Gastroesophageal sphincter (tissue), 4 donors: ENCODE data around the gene RXFP4. TPM values are rescaled to one million over a fixed set of nuclear protein-coding genes. Genes with fewer than 3 reads are reported as not detected.

Experiments
- ATAC-seq: fragments of 150-250 bp; one replicate; pipeline ENCODE4 v1.9.1; 2016; ENCODE audit warnings: mild to moderate bottlenecking, moderate library complexity
- H3K27ac ChIP-seq, 4 donors: fragments of 200-600 bp; sonication (generic) in 3 of 4; 1 replicate in 3 of 4; 2 replicates in 1 of 4; pipeline ENCODE4 v1.5.1; 2016 to 2019
- H3K27me3 ChIP-seq: fragments of 200-600 bp; sonication (generic); one replicate; pipeline ENCODE4 v1.5.1; 2019
- H3K36me3 ChIP-seq, 2 donors: fragments of 200-600 bp; sonication (generic); one replicate each; pipeline ENCODE4 v1.5.1; 2019; ENCODE audit warnings: control low read depth in 1 of 2
- H3K4me1 ChIP-seq, 3 donors: fragments of 200-600 bp; sonication (generic); 1 replicate in 2 of 3; 2 replicates in 1 of 3; pipeline ENCODE4 v1.5.1; 2016 to 2019; ENCODE audit warnings: control low read depth in 2 of 3
- H3K4me3 ChIP-seq, 2 donors: fragments of 200-600 bp; sonication (generic); one replicate each; pipeline ENCODE4 v1.5.1; 2019; ENCODE audit warnings: mild to moderate bottlenecking in 1 of 2, moderate library complexity in 1 of 2
- H3K9me3 ChIP-seq, 3 donors: fragments of 200-600 bp; sonication (generic); one replicate each; pipeline ENCODE4 v1.5.1; 2017 to 2019; ENCODE audit warnings: control low read depth in 2 of 3
- EP300 ChIP-seq: sonication (generic); formaldehyde crosslinking; IDR thresholded peaks from one replicate; pipeline ENCODE4 v1.6.1; 2017; ENCODE audit warnings: antibody characterized with exemption, mild to moderate bottlenecking
- POLR2A ChIP-seq, 2 donors: fragments of 450-650 bp; IDR thresholded peaks; one replicate each; pipeline ENCODE4 v1.6.1; 2017; ENCODE audit warnings: antibody characterized with exemption in 2 of 2, mild to moderate bottlenecking in 2 of 2, moderate library complexity in 1 of 2
- POLR2AphosphoS5 ChIP-seq: sonication (generic); formaldehyde crosslinking; IDR thresholded peaks from one replicate; pipeline ENCODE4 v1.6.1; 2017; ENCODE audit warnings: antibody characterized with exemption
- WGBS, 2 donors: methylation state at CpG; one replicate each; pipeline ENCODE4 v1.1.5; 2018; ENCODE audit warnings: low coverage in 1 of 2; 5-methylcytosine and 5-hydroxymethylcytosine counted together
- total RNA-seq, 4 donors: library from RNA; depleted of rRNA; stranded (reverse); fragments of >200 nt; gene quantifications; one replicate each; pipeline ENCODE4 v1.1.0, GENCODE V29; 2016
- TF ChIP-seq, protein P1 (sequence below), 4 experiments: fragments of 200-600 bp in 2 of 4; fragments of 450-650 bp in 2 of 4; sonication (generic) in 1 of 4; IDR thresholded peaks; one replicate each; pipeline ENCODE4 v1.5.1; 2017 to 2019; ENCODE audit warnings: antibody characterized with exemption in 4 of 4, mild to moderate bottlenecking in 2 of 4, moderate library complexity in 2 of 4

RXFP4 gene
- total RNA-seq, 4 donors from 2014 or later: 0.27 TPM; not detected in 3

DNA sequence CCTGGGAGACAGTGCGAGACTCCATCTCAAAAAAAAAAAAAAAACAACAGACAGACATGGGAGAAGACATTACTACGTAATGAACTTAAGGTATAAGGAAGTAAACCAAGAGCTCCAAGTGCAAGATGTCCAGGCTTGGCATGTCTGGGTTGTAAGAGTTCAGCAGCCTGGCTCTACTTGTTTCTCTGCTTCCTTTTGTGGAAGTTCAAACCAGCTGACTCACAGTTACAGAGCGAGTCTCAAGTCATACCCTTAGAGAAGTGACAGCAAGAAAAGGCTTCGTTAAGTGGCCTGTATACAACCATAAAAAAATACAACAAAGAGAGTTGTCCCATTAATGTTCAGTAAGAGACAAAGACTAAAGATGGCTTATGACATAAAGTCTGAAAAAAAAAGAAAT lies 31.5 kb upstream of the RXFP4 start:
- Histone ChIP-seq H3K27me3 (no peaks in the 10 kb centered on the region), H3K4me3 (peak overlapping the region in 1 of 2 donors; percentile 87), H3K4me1 (peaks cover 3 to 43% (median 5%) of the 10 kb centered on the region in 3 donors), H3K9me3 (no peaks in the 10 kb centered on the region), H3K27ac (peak overlapping the region in 3 of 4 donors; percentile 95 to 98 (median 95)), H3K36me3 (peaks cover 11 to 77% of the 10 kb centered on the region in 2 donors)
- WGBS, 2 donors: 29 to 65% methylated on average over 3 to 4 of the region's 4 CpGs
- ATAC-seq: no peak
- TF ChIP-seq POLR2A (IDR thresholded peaks at IDR 0.05) (no peak), POLR2AphosphoS5 (no peak), EP300 (no peak)
- TF ChIP-seq, protein P1, sequence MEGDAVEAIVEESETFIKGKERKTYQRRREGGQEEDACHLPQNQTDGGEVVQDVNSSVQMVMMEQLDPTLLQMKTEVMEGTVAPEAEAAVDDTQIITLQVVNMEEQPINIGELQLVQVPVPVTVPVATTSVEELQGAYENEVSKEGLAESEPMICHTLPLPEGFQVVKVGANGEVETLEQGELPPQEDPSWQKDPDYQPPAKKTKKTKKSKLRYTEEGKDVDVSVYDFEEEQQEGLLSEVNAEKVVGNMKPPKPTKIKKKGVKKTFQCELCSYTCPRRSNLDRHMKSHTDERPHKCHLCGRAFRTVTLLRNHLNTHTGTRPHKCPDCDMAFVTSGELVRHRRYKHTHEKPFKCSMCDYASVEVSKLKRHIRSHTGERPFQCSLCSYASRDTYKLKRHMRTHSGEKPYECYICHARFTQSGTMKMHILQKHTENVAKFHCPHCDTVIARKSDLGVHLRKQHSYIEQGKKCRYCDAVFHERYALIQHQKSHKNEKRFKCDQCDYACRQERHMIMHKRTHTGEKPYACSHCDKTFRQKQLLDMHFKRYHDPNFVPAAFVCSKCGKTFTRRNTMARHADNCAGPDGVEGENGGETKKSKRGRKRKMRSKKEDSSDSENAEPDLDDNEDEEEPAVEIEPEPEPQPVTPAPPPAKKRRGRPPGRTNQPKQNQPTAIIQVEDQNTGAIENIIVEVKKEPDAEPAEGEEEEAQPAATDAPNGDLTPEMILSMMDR (IDR thresholded peaks at IDR 0.05): no peak

DNA sequence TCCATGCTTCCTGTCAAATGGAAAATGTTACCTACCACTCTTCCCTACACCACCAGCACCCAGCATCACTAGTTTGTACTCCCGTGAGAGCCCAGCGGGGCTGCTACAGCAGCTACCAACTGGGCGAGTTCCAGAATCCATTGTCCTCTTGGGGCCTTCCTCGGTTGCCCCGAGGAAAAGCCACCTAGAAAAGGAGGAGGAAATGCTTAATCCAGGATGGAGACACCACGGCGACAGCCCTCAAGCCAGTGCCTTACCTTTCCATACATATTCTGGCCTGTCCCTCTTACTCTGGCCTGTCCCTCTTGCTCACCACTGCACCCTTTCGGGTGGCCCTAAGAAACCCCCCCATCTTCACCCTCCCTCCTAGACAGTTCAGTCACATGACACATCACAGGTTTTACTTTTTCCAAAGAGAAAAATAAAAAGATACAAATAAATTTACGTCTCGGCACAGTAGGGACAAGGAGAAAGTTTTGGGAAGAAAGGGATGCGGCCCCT lies 30.8 kb upstream of the RXFP4 start:
- H3K27ac ChIP-seq: peak overlapping the region; percentile 94 to 98 (median 95)
- peaks cover 11 to 77% of the 10 kb centered on the region in 2 donors for H3K36me3 ChIP-seq

DNA sequence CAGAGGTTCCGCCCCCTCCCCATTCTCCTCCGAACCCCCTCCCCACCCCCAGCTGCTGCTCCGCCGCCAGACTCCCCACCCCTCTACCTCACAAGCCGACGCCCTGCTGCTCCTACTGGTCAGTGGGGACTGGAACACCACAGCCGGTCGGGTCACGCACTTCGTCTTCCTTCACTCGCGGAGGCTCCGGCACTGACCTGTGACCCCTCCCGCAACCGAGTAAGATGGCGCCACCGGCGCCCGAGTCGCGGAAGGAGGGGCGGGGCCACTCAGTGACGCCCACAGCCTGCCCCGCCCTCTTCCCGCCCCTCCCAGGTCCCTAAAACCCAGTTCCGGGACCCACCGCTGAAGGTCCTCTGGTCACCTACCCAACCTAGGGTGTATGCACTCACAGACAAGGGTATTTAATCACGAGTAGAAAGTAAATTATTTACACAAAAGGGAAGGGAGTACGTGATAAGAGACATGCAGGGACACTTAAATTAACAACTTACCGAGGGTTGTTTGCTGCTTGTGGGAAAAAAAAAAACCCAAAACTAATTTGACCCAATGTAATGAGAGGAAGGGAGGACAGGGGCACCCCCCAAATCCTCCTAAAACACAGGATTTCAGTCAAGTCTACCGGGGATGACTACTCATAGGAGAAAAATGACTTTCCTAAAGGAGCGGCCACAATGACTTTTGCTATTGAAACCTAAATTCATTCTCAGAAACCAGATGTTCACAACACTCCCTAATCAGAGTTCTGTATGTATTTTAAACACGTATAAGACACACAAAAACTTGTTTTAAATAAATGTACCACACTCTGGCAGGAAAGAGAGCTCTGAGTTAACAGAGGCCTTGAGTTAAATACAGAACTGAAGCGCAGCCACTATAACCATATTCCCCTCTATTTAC lies 30.0 kb upstream of the RXFP4 start, which contains the start of gene RIT1:
RIT1 (minus strand) TSS at position 194 of the 900 bp plus-strand sequence. CDS start 588 bp downstream, outside the sequence.
- peak within 1 kb of the TSS; percentile 94 to 98 (median 95) for H3K27ac ChIP-seq
- TF ChIP-seq EP300 (no peak), POLR2A (IDR thresholded peaks at IDR 0.05) (peak; percentile 44 to 48), POLR2AphosphoS5 (peak; percentile 85)
- TF ChIP-seq, protein P1 (IDR thresholded peaks at IDR 0.05): peak in 3 of 4 experiments; percentile 21 to 50 (median 49)
- H3K27me3 ChIP-seq: no peaks in the 10 kb centered on the region
- peaks cover 3 to 36% (median 5%) of the 10 kb centered on the region in 3 donors for H3K4me1 ChIP-seq
- no peaks in the 10 kb centered on the region for H3K9me3 ChIP-seq
- 18 to 20% methylated on average over 7 to 9 of the region's 34 CpGs for WGBS, 2 donors
- peak; percentile 96 for ATAC-seq
- H3K4me3 ChIP-seq: peak within 1 kb of the TSS; percentile 87 to 99
- peaks cover 11 to 77% of the 10 kb centered on the region in 2 donors for H3K36me3 ChIP-seq

More for the DNA sequence above, 30.8 kb upstream of the RXFP4 start:
- peak; percentile 74 for ATAC-seq
- Histone ChIP-seq H3K4me3 (peak overlapping the region; percentile 87 to 99), H3K9me3 (no peaks in the 10 kb centered on the region), H3K27me3 (no peaks in the 10 kb centered on the region), H3K4me1 (peaks cover 3 to 41% (median 5%) of the 10 kb centered on the region in 3 donors)
- TF ChIP-seq, protein P1 (IDR thresholded peaks at IDR 0.05): no peak
- no peak for TF ChIP-seq POLR2A (IDR thresholded peaks at IDR 0.05)
- no peak for TF ChIP-seq EP300
- TF ChIP-seq POLR2AphosphoS5: no peak
- 0 to 2% methylated on average over 7 to 8 of the region's 11 CpGs for WGBS, 2 donors

DNA sequence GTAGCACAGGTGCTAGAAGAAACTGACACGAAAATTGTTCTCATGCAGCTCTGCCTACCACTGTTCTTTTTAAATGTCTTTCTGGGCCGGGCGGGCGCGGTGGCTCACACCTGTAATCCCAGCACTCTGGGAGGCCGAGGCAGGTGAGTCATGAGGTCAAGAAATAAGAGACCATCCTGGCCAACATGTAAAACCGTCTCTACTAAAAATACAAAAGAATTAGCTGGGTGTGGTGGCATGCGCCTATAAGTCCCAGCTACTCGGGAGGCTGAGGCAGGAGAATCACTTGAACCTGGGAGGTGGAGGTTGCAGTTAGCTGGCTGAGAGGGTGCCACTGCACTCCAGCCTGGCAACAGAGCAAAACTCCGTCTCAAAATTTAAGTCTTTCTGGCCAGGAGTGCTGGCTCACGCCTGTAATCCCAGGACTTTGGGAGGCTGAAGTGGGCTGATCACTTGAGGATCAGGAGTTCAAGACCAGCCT lies 29.3 kb upstream of the RXFP4 start:
- H3K36me3 ChIP-seq: peaks cover 11 to 77% of the 10 kb centered on the region in 2 donors
- no peaks in the 10 kb centered on the region for H3K27me3 ChIP-seq
- H3K4me3 ChIP-seq: no peak overlapping the region
- H3K4me1 ChIP-seq: peaks cover 3 to 36% (median 5%) of the 10 kb centered on the region in 3 donors
- WGBS, 2 donors: 17% methylated on average over 1 of the region's 11 CpGs; no CpG with 5 or more reads in 1 of the 2 donors
- H3K9me3 ChIP-seq: no peaks in the 10 kb centered on the region
- TF ChIP-seq EP300 (no peak), POLR2A (IDR thresholded peaks at IDR 0.05) (no peak), POLR2AphosphoS5 (no peak)
- TF ChIP-seq, protein P1 (IDR thresholded peaks at IDR 0.05): no peak
- no peak for ATAC-seq
- peak overlapping the region; percentile 94 to 98 (median 95) for H3K27ac ChIP-seq
